Right lung (tissue), 5 donors: ENCODE results near the gene CCDC77. TPM values are rescaled to one million over a fixed set of nuclear protein-coding genes. Genes with fewer than 3 reads are reported as not detected.

Experiments used
- DNase-seq, 2 donors: peaks; one replicate each; pipeline ENCODE4 v3.0.0-alpha.2; 2013
- polyA plus RNA-seq, 5 donors: library from polyadenylated mRNA; unstranded; fragments of 120-200 nt; gene quantifications; one replicate each; pipeline versions ENCODE4 v1.2.1 to v1.2.3, GENCODE V29; 2013; ENCODE audit warnings: inconsistent platforms in 1 of 5, low replicate concordance in 1 of 5; ENCODE audit not compliant: insufficient read length in 5 of 5, insufficient read depth in 1 of 5

CCDC77 gene
- polyA plus RNA-seq, 5 donors: 22.8 to 33.7 (median 28.4) TPM

DNA sequence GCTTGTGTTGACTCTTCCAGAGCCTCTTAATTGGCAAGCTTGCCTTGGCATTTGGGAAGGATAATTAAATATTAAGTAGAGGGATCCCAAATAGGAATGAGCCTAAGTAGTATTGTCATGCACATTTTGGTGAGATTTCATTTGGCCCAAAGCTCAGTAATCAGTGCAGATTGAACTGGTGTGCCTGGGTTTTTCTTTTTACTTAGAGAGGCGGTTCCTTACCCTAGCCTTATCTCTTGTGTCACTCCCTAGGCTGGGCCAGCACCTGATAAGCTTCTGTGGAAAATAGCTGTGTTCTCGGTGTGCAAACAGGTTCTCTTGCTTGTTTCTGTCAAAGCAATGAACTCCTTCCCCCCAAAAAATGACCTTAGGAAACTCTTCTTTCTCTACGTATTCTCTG, 49.0 kb downstream of the CCDC77 start:
- DNase-seq: no peak

DNA sequence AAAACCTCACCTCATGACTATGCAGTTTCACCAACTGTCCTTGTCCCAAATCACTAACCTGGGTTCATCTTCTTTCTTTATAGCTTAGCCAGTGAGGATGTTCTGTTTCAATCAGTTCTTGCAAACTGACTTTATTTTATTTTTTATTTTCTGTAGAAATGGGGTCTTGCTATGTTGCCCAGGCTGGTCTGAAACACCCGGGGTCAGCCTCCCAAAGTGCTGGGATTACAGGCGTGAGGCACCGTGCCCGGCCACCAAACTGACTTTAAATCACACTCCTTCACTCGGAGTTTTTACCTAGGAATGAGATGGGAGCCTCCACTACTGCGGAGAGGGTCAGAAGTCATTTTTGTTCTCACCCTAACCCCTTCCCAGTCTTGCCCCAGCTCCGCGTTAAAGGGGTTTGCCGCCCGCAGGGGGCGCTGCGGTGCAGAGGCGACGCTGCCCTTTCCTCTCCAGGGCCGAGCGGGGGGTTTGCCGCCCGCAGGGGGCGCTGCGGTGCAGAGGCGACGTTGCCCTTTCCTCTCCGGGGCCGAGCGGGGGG, 51.3 kb downstream of the CCDC77 start:
- DNase-seq: no peak

DNA sequence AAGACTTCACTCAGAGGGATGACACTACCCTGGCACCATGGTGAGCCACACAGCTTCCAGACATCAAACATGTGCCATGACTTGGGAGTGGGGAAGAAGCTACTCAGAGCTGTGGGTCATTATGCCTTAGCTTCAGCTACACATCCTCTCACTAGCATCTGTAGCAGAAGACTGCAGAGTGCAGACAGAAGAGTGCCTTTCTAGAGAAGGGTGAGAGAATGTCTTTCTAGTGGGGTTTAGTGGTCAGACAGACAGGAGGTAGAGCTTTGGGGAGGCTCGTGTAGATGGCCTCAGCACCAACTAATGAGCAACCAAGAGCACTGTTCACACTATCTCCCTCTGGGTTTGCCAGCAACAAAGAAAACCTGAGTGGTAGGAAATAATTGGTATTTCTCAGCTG, 53.4 kb downstream of the CCDC77 start:
- no peak for DNase-seq

DNA sequence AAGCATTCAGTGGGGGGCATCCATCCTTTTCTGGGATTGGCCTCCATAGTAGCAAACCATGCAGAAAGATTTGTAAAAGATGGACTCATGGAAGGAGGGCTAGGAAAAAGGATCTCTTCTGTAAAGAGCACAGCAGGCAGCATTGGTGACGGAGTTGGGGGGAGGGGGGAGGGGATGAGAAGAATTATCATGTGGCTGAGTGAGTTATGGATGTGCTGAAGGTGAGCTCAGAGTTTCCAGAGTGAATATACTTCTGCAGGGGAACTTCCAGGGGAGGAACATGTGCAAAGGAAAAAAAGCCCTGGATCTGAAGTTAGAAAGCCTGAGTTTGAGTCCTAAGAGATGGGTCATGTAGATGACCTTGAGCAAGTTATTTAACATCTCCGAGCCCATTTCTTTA, 54.4 kb downstream of the CCDC77 start:
- no peak for DNase-seq

DNA sequence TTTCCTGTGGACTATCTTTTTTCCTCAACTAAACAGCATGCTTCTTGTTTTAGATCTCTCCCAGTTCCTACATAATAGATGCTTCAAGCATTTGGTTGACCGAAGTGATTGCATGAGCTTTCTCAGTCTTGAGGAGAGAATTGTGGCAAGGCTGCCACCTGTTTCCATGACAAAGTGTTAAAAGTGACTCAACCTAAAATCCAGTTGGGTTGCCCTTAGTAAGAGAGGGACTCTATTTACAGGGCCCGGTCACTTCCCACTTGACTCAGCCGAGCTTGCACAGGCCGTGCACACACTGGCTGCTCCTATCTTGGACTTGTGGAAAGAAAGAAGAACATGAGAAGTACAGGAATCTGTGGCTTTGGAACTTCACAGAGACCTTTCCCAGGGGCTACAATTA, 56.2 kb downstream of the CCDC77 start:
- DNase-seq: no peak

DNA sequence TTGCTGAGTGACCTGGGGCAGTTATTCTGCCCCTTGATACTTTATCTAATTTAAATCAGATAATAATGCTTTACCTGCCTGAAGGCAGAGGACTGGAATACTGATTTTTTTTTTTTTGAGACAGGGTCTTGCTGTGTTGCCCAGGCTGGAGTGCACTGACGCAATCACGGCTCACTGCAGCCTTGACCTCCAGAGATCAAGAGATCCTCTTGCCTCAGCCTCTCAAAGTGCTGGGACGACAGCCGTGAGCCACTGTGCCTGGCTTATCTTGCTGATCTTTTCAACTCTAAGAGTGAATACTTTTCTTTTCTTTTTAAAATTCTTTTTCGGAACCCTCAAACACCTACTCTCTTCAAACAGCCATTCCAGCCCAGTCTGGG, 57.6 kb downstream of the CCDC77 start:
- DNase-seq: no peak

DNA sequence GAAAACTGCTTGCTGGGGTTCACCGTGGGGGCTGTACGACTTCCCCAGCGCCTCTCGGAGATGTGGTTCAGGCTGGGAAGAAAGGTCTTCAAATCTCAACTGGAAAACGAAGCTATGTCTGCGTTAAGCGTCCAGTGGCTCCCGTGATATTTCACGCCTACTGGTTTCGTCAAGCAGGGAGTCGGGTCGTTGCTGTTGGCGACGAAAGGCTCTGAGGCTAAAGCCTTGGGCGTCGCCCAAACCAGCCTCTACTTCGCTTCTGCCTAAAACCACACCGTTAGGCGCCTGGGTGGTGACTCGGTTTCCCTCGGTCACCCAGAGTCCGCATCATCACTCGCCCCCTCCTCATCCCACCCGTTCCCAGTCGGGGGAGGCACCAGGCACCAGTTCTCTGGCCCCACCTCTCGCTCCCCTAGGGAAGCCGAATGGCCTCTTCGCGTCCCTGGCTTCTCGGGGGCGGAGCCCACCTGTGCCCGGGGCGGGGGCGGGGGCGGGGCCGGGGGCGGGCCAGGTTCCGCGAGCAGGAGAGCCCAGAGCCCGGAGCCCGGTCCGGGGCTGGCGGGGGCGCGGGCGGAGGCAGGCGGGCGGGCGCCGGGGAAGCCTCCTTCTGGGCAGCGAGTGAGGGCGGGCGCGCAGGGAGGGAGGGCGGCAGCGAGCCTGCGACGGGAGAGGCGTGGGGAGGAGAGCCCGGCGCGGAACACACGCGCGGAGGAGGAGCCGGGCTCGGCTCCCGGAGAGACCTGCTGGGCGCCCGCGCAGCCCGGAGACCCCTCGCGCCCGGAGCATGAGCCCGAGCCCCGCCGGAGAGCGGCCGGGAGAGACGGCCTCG, 58.2 kb downstream of the CCDC77 start, which contains the start of gene B4GALNT3:
B4GALNT3 (plus strand) TSS at position 510 of the 829 bp plus-strand sequence. CDS start 438 bp downstream, outside the sequence.
- peak in 1 of 2 donors; percentile 28 for DNase-seq

DNA sequence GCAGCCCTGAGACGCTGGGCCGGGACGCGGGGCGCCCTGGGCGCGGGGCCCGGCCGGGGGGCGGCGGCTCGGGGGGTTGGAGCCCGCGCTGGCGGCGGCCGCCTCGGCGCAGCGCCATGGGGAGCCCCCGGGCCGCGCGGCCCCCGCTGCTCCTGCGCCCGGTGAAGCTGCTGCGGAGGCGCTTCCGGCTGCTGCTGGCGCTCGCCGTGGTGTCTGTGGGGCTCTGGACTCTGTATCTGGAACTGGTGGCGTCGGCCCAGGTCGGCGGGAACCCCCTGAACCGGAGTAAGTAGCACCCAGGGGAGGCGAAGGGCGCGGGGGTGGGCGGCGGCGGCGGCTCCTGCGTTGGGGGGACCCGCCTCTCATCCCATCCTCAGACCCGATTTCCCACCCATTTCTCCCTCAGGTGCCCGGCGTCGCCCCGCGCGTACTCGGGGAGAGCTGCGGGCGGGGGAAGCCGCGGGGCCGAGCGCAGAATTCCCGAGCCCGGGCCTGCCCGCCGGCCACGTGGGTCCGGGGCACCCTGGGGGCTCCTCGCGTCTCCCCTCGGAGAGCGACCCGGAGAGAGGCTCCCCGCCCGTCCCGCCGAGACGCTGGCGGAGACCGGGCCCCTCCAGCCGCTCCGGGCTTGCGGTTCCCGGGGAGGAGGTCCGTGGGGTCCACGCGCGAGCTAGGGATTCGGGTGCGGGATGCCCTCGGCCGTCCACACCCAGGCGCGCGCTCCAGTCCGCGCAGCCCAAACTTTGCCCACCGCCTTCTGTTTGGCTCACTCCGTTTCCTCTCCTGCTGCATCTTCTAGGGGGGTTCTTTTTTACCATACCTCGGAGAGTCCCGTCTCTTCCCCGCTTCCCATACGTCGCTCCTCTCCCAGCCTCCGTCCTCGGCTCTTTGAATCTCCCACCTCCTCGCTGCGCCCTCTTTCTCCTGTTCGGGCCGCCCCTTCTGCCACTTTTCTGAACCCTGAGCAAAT, 59.1 kb downstream of the CCDC77 start:
- DNase-seq: no peak

DNA sequence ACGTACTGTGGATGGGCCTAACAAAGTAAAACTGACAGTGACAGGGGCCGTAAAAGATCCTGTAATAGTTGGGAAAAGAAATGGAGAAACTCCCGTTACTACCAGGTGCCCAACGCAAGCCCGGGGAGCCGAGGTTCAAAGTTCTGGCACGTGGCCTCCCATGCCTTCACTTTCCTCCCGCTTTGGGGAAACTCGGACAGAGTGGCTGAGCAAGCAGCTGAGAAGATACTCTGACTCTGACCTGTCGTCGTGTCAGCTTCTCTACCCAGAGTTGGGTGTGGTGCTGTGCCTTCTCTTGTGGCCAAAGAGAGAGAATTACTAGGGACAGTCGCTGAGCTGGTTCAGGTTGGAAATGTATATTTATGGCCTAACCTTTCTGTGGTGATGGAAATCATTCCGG, 60.0 kb downstream of the CCDC77 start:
- no peak for DNase-seq

DNA sequence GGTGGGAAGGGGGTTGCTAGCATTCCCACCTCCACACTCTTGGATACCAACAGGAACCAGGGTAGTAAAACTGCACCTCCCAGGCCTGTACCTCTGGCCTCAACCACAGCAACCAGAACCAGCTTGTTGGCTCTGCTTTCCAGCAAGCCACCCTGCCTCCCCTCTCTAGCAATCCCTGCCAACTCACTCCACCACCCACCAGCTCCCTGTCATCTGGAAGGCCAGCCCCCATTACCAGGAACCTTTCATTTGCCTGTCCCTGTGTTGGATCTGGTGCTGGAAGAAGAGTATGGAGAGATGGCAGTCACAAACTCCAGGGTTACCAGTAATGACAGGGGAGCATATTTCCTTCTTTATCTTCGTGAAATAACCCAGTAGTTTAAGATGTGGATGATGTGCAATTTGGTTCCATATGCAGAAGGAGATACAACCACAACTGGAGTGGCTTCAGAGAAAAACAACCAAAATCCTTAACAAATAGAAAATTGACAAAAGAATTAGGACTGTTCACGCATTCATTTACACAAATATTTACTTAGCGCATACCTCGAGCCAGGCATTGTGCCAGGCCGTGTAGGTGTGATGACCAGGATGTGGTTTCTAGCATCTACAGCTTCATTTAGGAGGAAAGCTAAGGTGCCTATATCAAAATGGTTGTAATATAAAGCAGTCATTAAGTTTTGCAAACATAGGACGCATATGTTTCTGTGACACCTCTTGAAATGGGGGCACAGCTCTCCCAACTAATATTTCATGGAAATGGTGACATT, 61.7 kb downstream of the CCDC77 start:
- no peak for DNase-seq

DNA sequence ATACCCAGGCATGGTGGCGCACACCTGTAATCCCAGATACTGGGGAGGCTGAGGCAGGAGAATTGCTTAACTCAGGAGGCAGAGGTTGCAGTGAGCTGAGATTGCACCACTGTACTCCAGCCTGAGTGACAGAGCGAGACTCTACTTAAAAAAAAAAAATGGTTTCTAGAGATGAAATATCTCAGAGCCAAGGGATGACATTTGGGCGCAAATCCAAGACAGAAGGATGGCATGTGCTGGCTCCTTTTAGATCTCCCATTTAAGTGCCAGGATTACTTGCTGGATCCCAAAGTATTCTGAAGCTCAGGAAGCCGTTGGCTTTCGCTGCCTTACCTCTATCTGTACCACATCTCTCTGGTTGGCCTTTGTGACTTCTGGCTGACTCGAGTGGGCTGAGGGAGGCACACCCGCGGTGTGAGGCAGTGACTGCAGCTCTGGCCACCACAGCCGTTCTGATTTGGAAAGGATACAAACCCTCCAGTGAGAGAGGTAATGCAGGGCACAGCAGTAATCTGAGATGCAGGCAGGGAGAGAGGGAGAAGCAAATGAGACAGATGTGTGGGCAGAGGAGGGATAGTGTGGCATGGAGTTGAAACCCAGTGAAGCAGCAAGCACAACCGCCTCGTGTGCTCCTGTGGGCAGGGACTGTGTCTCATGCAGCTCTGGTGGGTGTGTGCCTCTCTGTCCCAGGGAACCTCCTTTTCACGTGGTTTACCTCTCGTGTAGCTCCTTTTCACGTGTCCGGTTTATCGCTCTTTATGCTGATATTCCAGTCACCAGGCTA, 63.2 kb downstream of the CCDC77 start:
- no peak for DNase-seq

DNA sequence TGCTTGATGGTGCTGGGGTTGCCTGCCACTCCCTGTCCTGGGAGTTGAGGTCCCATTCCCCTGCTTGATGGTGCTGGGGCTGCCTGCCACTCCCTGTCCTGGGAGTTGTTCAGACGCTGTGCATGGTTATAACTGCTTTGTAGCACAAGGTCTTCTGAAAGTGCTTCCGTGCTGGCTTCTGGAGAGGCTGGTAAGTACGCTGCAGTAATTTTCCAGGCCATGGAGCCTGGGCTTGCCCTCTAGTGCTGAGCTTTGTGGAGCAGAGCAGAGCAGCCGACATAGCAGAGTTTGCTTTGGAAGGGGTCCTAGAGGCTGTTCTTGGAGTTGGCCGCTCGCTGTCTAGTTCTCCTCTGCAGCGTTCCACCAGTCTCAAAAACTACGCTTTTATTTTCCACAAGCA, 64.6 kb downstream of the CCDC77 start:
- no peak for DNase-seq

DNA sequence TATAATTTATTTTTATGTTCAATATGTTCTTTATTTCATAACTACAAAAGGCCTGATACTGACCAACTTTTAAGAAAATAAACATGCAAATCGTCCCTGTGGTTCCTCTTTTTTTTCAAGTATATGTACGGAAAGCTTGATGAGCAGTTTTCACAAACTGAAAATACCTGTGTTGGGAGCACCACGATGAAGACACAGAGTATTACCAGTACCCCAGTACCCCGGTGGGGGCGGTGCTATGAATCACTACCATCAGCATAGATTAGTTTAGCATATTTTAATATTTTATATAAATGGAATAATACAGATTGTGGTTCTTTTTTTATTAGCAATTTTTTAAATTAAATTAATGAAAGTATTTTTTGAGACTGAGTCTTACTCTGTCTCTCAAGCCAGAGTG, 65.3 kb downstream of the CCDC77 start:
- DNase-seq: no peak

DNA sequence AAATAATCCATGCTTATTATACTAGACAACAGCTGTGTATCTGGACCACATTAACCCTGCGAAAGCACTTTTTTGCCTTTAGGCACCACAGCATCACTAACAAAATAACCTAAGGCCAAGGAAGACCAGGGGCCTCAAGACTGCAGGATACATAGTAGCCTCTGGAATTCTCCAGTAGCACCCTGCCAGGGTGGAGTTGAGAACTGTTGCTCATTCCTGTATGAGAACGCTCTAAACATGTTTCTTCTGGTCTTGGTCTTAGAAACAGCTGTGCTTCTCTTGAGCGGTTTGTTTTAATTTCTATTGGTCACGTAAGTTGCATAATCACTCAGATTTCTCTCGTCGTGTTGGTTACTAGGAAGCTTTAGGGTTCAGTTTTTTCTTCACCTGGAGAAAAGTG, 66.1 kb downstream of the CCDC77 start:
- no peak for DNase-seq

DNA sequence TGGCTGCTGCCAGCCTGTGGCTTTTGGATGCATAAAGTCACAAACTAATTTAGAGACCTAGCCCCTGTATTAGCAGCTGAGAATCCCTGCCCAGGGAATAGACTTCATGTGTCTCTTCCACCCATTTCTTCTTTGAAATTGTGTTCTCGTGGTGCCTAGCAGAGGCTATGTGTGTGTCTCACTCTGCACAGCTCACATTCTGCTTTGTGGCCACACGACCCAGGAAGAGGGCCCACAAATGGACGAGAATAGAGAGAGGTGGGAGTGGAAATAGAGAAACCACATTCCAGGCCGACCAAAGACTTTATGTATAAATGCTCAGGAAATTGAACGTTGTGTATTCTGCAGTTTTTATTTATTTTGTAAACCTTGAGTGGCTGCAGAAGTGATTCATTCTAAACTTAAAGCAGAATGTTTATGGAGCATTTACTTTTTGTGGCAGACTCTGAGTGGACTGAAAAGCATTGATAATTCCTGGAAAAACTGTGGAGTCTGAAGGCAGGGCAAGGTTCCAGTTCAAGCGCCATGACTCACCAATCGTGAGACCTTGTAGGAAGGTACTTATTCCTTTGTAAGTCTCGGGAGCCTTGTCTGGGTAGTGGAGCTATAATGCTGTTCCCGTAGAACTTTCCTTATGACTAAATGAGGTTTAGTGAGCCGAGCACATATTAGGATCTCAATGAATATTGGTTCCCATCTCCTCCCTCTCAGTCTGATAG, 67.4 kb downstream of the CCDC77 start:
- DNase-seq: no peak

DNA sequence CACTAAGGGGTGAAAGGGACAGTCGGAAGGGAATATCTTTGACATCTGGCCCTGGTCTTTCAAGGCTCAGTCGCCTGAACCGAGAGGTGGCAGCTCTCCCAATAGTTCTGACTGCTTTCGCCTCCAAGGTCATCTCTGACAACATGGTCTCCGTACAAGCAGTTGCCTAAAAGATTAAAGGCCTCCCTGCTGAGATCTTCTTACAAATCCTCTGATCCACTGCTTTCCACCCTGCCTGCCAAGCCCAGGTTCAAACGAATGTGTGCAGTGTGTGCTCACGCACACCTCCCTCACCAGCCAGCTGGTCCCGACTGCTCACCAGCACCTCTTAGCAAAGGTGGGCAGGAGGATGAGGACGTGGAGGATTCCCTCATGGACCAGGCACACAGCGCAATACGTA, 68.7 kb downstream of the CCDC77 start:
- no peak for DNase-seq

DNA sequence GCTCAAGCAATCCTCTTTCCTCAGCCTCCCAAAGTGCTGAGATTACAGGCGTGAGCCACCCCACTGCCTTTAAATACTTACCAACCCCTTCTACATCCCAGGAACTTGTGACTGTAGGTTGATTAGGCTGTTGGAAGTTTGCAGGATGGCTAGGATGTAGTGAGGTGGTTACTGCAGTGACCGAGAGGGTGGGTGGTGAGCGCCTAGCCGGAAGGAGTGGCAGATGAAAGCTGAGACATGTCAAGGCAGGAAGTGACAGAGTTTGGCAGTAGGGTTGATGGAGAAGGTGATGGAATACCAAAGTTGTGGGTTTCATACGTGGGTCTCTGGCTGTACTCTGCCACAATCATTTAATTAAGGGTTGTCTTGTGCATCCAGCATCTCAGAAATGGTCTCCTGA, 71.8 kb downstream of the CCDC77 start:
- no peak for DNase-seq

DNA sequence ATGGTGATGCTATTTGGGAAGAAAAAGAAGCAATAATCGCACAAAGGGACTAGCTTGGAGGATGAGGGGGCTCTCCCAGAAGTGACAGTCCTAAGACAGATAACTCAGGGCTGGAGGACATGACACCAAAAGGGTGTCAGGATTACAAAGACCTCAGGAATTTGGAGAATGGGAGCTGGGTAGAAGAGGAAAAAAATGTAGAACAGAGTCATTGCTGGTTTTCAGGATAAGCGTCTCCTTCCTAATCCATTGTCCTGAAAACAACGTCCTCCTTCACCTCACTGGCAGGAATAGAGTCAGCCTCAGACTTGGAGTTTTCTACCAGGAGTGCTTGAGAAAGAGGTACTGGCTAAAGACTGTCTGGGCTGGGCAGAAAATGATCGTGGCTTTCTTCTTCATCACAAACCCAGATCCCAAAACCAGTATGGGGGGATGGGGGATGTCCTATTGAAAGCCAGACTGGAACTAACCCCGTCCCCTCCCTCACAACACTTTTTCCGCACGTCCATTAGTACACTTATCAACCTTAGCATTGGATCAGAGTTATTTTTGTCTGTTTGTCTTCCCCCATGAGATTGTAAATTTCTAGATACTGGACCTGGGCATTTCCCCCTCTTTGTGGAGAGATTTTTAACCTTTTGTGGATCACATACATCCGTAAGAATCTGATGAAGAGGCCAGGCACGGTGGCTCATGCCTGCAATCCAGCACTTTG, 72.6 kb downstream of the CCDC77 start:
- no peak for DNase-seq

DNA sequence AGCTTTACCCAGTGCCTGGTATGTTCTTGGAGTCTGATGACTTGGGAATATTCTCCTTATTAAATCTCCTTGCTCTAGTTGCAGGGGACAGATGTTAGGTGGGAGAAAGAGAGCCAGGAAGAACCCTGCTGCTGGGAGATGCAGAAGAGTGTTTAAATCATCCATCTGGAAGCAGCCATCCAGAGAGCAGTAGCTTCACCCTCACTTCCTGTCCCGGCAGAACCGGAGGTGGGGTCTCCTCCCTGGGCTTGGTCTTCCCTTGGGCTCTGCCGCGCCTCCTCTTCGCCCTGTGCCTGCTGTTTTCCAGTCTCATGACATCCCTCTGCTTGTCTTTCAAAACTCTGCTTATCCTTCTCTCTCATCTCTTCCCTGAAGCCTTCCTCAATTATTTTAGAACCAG, 73.8 kb downstream of the CCDC77 start:
- no peak for DNase-seq

DNA sequence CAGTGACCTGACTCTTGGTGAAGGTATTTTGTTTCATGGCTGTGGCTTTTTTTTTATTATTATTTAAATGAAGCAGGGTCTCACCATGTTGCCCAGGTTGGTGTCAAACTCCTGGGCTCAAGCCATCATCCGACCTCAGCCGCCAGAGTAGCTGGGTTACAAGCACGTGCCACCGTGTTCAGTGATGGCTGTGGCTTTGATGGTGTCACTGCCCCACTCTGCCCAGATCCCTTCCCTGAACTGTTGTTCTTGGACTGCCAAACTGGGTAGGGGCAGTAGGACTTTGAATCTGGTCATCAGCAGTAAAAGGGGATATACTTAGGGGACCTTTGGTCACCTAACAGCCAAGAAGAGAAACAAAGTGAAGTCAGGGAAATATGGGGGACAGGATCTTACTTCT, 77.7 kb downstream of the CCDC77 start:
- DNase-seq: no peak
